IMR-90 (cell line): ENCODE results near the gene SV2B. TPM values are rescaled to one million over a fixed set of nuclear protein-coding genes. Genes with fewer than 3 reads are reported as not detected.

Experiments used
- ATAC-seq: fragments of 200-7000 bp; cut with Tn5 transposase; 2 replicates; pipeline ENCODE4 v1.9.1; 2020; ENCODE audit warnings: low read depth, mild to moderate bottlenecking, moderate library complexity
- BruUV-seq: library from RNA; stranded (reverse); fragments of 400-500 nt; replicated peaks from 2 replicates; lab custom pipeline; 2021; lab: Mats Ljungman, UMichigan
- CTCF ChIA-PET: fragments of 300-600 bp; formaldehyde crosslinking; extraction: SDS; loops from one replicate; lab custom pipeline; 2021; ENCODE audit warnings: antibody characterized with exemption; lab: Yijun Ruan, JAX
- POLR2A ChIA-PET: fragments of 300-600 bp; sonication (Branson Sonifier 250); formaldehyde crosslinking; loops from one replicate; lab custom pipeline; 2022; ENCODE audit warnings: antibody characterized with exemption; ENCODE audit not compliant: unreplicated experiment; lab: Charles Lee
- DNase-seq: peaks from one replicate; pipeline ENCODE4 v3.0.0; 2013
- H2AFZ ChIP-seq: replicated peaks from 2 replicates; pipeline ENCODE3; 2013; ENCODE audit warnings: low read length, mild to moderate bottlenecking; ENCODE audit not compliant: poor library complexity
- H2AK5ac ChIP-seq: 2 replicates; pipeline ENCODE4 v1.6.1; 2013; ENCODE audit warnings: low read depth, low read length, inconsistent platforms
- H2AK9ac ChIP-seq: replicated peaks from 2 replicates; pipeline ENCODE3; 2013; ENCODE audit warnings: mild to moderate bottlenecking, low read depth, low read length, moderate library complexity; ENCODE audit not compliant: poor library complexity
- H2BK120ac ChIP-seq: 2 replicates; pipeline ENCODE4 v1.6.1; 2013; ENCODE audit warnings: low read depth, low read length, inconsistent platforms
- H2BK15ac ChIP-seq: 3 replicates; pipeline ENCODE4 v1.6.1; 2013; ENCODE audit warnings: low read depth, low read length, inconsistent platforms
- H2BK20ac ChIP-seq: 2 replicates; pipeline ENCODE4 v1.6.1; 2013; ENCODE audit warnings: low read depth, mild to moderate bottlenecking, inconsistent platforms, low read length, moderate library complexity
- H2BK5ac ChIP-seq: 2 replicates; pipeline ENCODE4 v1.6.1; 2013; ENCODE audit warnings: mild to moderate bottlenecking, low read depth, low read length, inconsistent platforms; ENCODE audit not compliant: poor library complexity, severe bottlenecking
- H3K14ac ChIP-seq: replicated peaks from 2 replicates; pipeline ENCODE4 v1.6.1; 2013; ENCODE audit warnings: low read depth, low read length, inconsistent platforms
- H3K18ac ChIP-seq: 2 replicates; pipeline ENCODE4 v1.6.1; 2013; ENCODE audit warnings: low read depth, low read length, control low read depth
- H3K23ac ChIP-seq: 2 replicates; pipeline ENCODE4 v1.6.1; 2013; ENCODE audit warnings: low read depth, low read length, inconsistent platforms
- H3K27ac ChIP-seq: 2 replicates; pipeline ENCODE4 v1.5.1; 2013; ENCODE audit warnings: mild to moderate bottlenecking, control low read depth, low read length; ENCODE audit not compliant: insufficient read depth
- H3K27me3 ChIP-seq: 2 replicates; pipeline ENCODE4 v1.6.1; 2013; ENCODE audit warnings: low read length; ENCODE audit not compliant: control insufficient read depth, insufficient read depth
- H3K36me3 ChIP-seq: 2 replicates; pipeline ENCODE4 v1.6.1; 2013; ENCODE audit warnings: low read length, mixed read lengths; ENCODE audit not compliant: control insufficient read depth, insufficient read depth
- H3K4ac ChIP-seq: 2 replicates; pipeline ENCODE4 v1.6.1; 2013; ENCODE audit warnings: low read depth, low read length, inconsistent platforms
- H3K4me1 ChIP-seq: 2 replicates; pipeline ENCODE4 v1.6.1; 2013; ENCODE audit warnings: low read length, mixed read lengths; ENCODE audit not compliant: control insufficient read depth, insufficient read depth
- H3K4me2 ChIP-seq: 2 replicates; pipeline ENCODE4 v1.6.1; 2013; ENCODE audit warnings: low read depth, mild to moderate bottlenecking, control low read depth, low read length, moderate library complexity
- H3K4me3 ChIP-seq: 2 replicates; pipeline ENCODE4 v1.5.1; 2013; ENCODE audit warnings: low read depth, mild to moderate bottlenecking, control low read depth, low read length, moderate library complexity; ENCODE audit not compliant: insufficient read depth
- H3K56ac ChIP-seq: 2 replicates; pipeline ENCODE4 v1.6.1; 2013; ENCODE audit warnings: low read length, inconsistent platforms; ENCODE audit not compliant: insufficient read depth; ENCODE audit errors: extremely low read depth
- H3K79me1 ChIP-seq, 2 experiments: 2 replicates each; pipeline ENCODE4 v1.6.1; 2013; ENCODE audit warnings: low read length in 2 of 2, inconsistent platforms in 1 of 2, low read depth in 1 of 2
- H3K9ac ChIP-seq: 2 replicates; pipeline ENCODE4 v1.6.1; 2013; ENCODE audit warnings: low read depth, low read length, control low read depth
- H3K9me1 ChIP-seq: 2 replicates; pipeline ENCODE4 v1.6.1; 2013; ENCODE audit warnings: low read length, inconsistent platforms; ENCODE audit not compliant: insufficient read depth
- H3K9me3 ChIP-seq: 2 replicates; pipeline ENCODE4 v1.6.1; 2013; ENCODE audit warnings: low read length; ENCODE audit not compliant: control insufficient read depth, insufficient read depth
- H4K20me1 ChIP-seq: 2 replicates; pipeline ENCODE4 v1.6.1; 2013; ENCODE audit warnings: low read length, inconsistent platforms; ENCODE audit not compliant: insufficient read depth
- H4K5ac ChIP-seq: 2 replicates; pipeline ENCODE4 v1.6.1; 2013; ENCODE audit warnings: mild to moderate bottlenecking, low read depth, low read length, control low read depth
- H4K8ac ChIP-seq, 2 experiments: 2 replicates each; pipeline ENCODE4 v1.6.1; 2013; ENCODE audit warnings: low read depth in 2 of 2, low read length in 2 of 2, control low read depth in 1 of 2, inconsistent platforms in 1 of 2
- H4K91ac ChIP-seq: 2 replicates; pipeline ENCODE4 v1.6.1; 2013; ENCODE audit warnings: low read depth, low read length, inconsistent platforms; ENCODE audit not compliant: insufficient read depth
- BHLHE40 ChIP-seq: fragments of 150-350 bp; IDR thresholded peaks from 2 replicates; pipeline ENCODE4 v1.6.1; 2016; ENCODE audit warnings: mild to moderate bottlenecking, low read depth, low read length
- CHD1 ChIP-seq: IDR thresholded peaks from 2 replicates; pipeline ENCODE4 v1.6.1; 2012; ENCODE audit warnings: low read depth, low read length, improper control_type of control experiment
- ELK1 ChIP-seq: fragments of 150-350 bp; IDR thresholded peaks from 2 replicates; pipeline ENCODE4 v1.6.1; 2016; ENCODE audit warnings: low read depth, mild to moderate bottlenecking, low read length, moderate library complexity, borderline replicate concordance
- FOS ChIP-seq: fragments of 150-350 bp; IDR thresholded peaks from 2 replicates; pipeline ENCODE4 v1.6.1; 2016; ENCODE audit warnings: low read depth, low read length
- MXI1 ChIP-seq: IDR thresholded peaks from 2 replicates; pipeline ENCODE4 v1.6.1; 2012; ENCODE audit warnings: low read depth, mild to moderate bottlenecking, low read length, moderate library complexity, borderline replicate concordance
- NFE2L2 ChIP-seq: fragments of 150-350 bp; IDR thresholded peaks from 2 replicates; pipeline ENCODE4 v1.6.1; 2016; ENCODE audit warnings: low read depth, mild to moderate bottlenecking, low read length
- RAD21 ChIP-seq: IDR thresholded peaks from 2 replicates; pipeline ENCODE4 v1.6.1; 2012; ENCODE audit warnings: low read length, improper control_type of control experiment
- SMC3 ChIP-seq: fragments of 150-350 bp; IDR thresholded peaks from 2 replicates; pipeline ENCODE4 v1.6.1; 2016; ENCODE audit warnings: low read depth, mild to moderate bottlenecking, antibody characterized with exemption, low read length, moderate library complexity
- WGBS, 2 experiments: methylation state at CpG; one replicate each; pipeline versions ENCODE4 v1.1.5 to v1.1.7; 2013; ENCODE audit warnings: missing lambda C conversion rate in 2 of 2; ENCODE audit not compliant: insufficient read length in 1 of 2; ENCODE audit errors: extremely low coverage in 2 of 2; 5-methylcytosine and 5-hydroxymethylcytosine counted together
- dilution Hi-C: fragments of 300-500 bp; cut with HindIII; formaldehyde crosslinking; loops from one replicate; pipeline ENCODE4 v1.14.3; 2018; ENCODE audit warnings: low sequenced_read_pairs; ENCODE audit not compliant: unreplicated experiment
- in situ Hi-C: fragments of 300-500 bp; cut with MboI; formaldehyde crosslinking; loops from 3 replicates; pipeline ENCODE4 v1.14.3; 2019; ENCODE audit warnings: low sequenced_read_pairs, inconsistent platforms, mixed read lengths
- intact Hi-C: fragments of 100-400 bp; cut with micrococcal nuclease; formaldehyde crosslinking; loops from 2 replicates; pipeline ENCODE4 v1.10.0; 2022
- polyA plus RNA-seq, 3 experiments: library from polyadenylated mRNA; depleted of rRNA; stranded (reverse); fragments of >200 nt; gene quantifications; 2 replicates each; pipeline ENCODE4 v1.2.3, GENCODE V29; 2012; ENCODE audit warnings: low replicate concordance in 1 of 3
- total RNA-seq: library from RNA; depleted of rRNA; stranded (reverse); fragments of >200 nt; gene quantifications from 2 replicates; pipeline ENCODE4 v1.2.3, GENCODE V29; 2012

The SV2B gene
- total and polyA plus RNA-seq, 2 of the 4 experiments (the other 2 are of a cell fraction) = not detected

- no peak overlapping the region for H3K4ac ChIP-seq
- no peaks in the 10 kb centered on the region for H3K9me3 ChIP-seq
- ChIA-PET POLR2A (no interaction called here), CTCF (no interaction called here)
- H4K20me1 ChIP-seq = no peaks in the 10 kb centered on the region
- H2AFZ ChIP-seq = no peak overlapping the region
- no peak overlapping the region for H2BK15ac ChIP-seq
- H3K27me3 ChIP-seq = no peaks in the 10 kb centered on the region
- no TSS peak for BruUV-seq
- intact Hi-C loops (no loop called here), dilution Hi-C loops (no loop called here), in situ Hi-C loops (no loop called here)
- H3K36me3 ChIP-seq = no peaks in the 10 kb centered on the region
- H4K8ac ChIP-seq = no peak overlapping the region
- TF ChIP-seq SMC3 (no peak), MXI1 (no peak), BHLHE40 (no peak), ELK1 (no peak), RAD21 (no peak), FOS (no peak), CHD1 (no peak), NFE2L2 (no peak)
- no peaks in the 10 kb centered on the region for H3K4me1 ChIP-seq
- no peaks in the 10 kb centered on the region for H3K79me1 ChIP-seq
- H3K56ac ChIP-seq = no peak overlapping the region
- H3K27ac ChIP-seq = no peak overlapping the region
- no peak overlapping the region for H4K5ac ChIP-seq
- no peaks in the 10 kb centered on the region for H3K9me1 ChIP-seq
- H3K4me2 ChIP-seq = no peak overlapping the region
- no peak overlapping the region for H2BK20ac ChIP-seq
- whole genome bisulfite sequencing, 2 experiments = 76% methylated on average over 3 of the region's 3 CpGs; no CpG with 5 or more reads in 1 of the 2 experiments
- no peak for ATAC-seq
- no peak overlapping the region for H2AK5ac ChIP-seq
- H3K23ac ChIP-seq = no peak overlapping the region
- no peak overlapping the region for H3K4me3 ChIP-seq
- H4K91ac ChIP-seq = no peak overlapping the region
- no peak overlapping the region for H3K18ac ChIP-seq
- H2AK9ac ChIP-seq = no peak overlapping the region
- H3K9ac ChIP-seq = no peak overlapping the region
- DNase-seq = no peak
- no peak overlapping the region for H2BK5ac ChIP-seq
- no peak overlapping the region for H2BK120ac ChIP-seq
- no peak overlapping the region for H3K14ac ChIP-seq
These were observed 82.0 kb downstream of the SV2B start for GRCh38 chr15:91182101-91182500.
